ENCODE data around the gene SLC22A31.

SLC22A31 gene

DNA sequence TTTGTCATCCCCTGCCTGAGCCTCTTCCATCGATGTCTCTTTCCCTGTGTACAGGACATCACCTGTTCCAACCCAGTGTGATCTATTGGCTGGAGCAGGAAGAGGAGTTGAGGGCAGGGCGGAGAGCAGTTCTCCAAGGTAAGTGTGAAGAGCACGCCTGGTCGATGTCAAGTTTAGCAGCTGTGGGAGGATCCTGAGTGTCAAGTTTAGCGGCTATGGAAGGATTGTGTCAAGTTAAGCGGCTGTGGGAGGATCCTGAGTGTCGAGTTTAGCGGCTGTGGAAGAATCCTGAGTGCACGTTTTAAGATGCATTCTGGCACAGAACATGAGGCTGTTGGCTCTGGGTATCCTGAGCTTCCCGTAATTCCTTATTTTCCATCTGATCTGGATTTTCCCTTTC, 24.3 kb upstream of the SLC22A31 start:
- no peak for DNase-seq (ENCODE audit: low spot score)

DNA sequence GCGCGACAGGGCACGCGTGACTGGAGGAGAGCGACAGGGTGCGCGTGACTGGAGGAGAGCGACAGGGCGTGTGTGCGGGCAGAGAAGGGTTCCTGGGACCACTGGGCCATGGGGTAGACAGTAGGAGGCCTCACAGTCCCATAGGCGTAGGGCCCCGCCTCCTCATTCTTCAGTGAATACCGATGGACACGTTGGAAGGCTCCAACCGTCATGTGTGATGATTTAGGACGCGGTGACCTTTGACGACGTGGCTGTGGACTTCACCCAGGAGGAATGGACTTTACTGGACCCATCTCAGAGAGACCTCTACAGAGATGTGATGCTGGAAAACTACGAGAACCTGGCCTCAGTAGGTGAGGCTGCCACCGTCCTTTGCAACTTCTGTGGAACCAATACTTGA, 22.6 kb upstream of the SLC22A31 start:
- TF ChIP-seq, protein P1, sequence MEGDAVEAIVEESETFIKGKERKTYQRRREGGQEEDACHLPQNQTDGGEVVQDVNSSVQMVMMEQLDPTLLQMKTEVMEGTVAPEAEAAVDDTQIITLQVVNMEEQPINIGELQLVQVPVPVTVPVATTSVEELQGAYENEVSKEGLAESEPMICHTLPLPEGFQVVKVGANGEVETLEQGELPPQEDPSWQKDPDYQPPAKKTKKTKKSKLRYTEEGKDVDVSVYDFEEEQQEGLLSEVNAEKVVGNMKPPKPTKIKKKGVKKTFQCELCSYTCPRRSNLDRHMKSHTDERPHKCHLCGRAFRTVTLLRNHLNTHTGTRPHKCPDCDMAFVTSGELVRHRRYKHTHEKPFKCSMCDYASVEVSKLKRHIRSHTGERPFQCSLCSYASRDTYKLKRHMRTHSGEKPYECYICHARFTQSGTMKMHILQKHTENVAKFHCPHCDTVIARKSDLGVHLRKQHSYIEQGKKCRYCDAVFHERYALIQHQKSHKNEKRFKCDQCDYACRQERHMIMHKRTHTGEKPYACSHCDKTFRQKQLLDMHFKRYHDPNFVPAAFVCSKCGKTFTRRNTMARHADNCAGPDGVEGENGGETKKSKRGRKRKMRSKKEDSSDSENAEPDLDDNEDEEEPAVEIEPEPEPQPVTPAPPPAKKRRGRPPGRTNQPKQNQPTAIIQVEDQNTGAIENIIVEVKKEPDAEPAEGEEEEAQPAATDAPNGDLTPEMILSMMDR (IDR thresholded peaks at IDR 0.05; ENCODE audit: extremely low read depth, missing control alignments) = no peak
- DNase-seq (ENCODE audit: low spot score) = no peak

More for the DNA sequence above, 24.3 kb upstream of the SLC22A31 start:
- TF ChIP-seq, protein P1 (IDR thresholded peaks at IDR 0.05; ENCODE audit: extremely low read depth, missing control alignments) = no peak

DNA sequence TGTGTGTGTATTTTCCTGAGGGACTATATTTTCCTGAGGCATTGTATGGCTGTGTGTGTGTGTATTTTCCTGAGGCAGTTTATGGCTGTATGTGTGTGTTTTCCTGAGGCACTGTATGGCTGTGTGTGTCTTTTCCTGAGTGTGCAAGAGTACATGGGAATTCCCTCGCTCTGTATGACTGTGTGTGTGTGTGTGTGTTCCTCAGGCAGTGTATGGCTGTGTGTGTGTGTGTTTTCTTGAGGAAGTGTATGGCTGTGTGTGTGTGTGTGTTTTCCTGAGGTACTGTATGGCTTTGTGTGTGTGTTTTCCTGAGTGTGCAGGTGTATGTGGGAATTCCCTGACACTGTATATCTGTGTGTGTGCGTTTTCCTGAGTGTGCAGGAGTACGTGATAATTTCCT, 21.3 kb upstream of the SLC22A31 start:
- TF ChIP-seq, protein P1 (IDR thresholded peaks at IDR 0.05; ENCODE audit: extremely low read depth, missing control alignments) = no peak
- DNase-seq (ENCODE audit: low spot score) = no peak

DNA sequence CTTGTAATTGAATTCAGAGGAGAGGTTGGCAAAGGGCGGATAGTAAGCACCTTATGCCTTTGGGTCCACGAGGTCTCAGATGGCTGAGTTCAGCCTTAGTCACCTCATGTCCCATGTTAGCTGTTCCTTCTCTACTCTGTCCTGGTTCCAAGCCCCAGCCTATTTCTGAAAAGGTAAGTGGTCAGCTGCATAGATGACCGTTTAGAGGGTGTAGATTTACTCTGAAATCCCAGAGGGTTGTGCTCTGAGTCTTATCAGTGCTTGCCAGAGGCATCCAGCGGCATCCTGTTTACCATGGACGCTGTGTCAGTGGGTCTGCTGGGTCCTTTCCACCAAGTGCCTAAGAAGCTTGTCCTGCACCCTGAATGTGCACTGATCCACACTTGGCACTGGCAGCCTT, 19.0 kb upstream of the SLC22A31 start:
- no peak for DNase-seq (ENCODE audit: low spot score)
- TF ChIP-seq, protein P1 (IDR thresholded peaks at IDR 0.05; ENCODE audit: extremely low read depth, missing control alignments) = no peak

DNA sequence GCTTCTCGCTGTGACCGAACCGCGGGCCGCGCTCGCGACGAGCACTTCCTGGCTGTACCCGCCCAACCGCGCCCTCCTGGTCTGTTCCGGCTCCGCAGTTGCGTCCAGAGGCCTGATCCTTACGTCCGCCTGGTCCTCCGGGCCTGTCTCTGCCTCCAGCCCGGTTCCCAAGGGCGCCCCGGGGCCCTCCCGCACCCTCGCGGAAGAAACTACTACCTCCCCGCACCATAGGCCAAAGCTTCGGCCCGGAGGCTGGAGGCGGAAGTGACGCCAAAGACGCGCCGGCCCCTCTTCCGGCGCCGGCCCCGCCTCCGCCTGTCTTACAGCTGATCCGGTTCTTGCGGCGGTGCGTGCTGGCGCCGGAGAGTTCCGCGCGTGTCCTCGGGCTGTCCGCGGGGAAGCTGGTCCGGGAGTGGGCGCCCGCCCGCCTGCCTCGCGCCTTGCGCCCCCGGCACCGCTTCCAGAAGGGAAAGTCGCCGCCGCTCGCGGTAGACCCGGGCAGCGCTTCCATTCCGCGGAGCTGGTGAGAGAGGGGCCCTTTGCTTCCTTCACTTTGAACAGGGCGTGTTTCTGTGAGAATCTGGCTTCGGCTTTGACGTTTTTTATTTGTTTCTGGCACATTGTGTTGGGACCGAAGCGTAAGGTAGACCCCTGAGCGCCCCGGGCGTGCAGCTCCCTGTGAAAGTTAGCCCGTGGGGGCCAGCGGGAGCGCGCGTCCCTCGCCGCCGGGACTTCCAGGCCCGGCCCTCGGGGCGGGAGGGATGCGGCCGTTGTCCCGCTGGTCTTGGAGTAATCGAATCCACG, 17.3 kb upstream of the SLC22A31 start, which contains the start of gene ZNF778:
Gene ZNF778 (plus strand): TSS at position 316 of the 804 bp plus-strand sequence. CDS start 3,425 bp downstream, outside the sequence.
- TF ChIP-seq, protein P1 (IDR thresholded peaks at IDR 0.05; ENCODE audit: extremely low read depth, missing control alignments) = no peak
- peak; percentile 96 for DNase-seq (ENCODE audit: low spot score)

DNA sequence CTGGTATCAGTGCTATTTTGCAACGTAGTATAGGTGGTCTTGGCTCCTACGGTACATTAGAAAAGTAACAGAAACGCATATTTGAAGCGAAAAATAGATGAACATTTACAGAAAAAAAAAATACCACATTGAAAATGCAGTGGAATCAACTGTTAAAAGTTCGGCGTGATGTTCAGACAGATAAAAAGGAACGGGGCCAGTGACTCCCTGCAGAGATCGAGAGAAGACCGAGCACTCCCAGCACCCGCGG, 16.7 kb upstream of the SLC22A31 start:
- no peak for DNase-seq (ENCODE audit: low spot score)
- TF ChIP-seq, protein P1 (IDR thresholded peaks at IDR 0.05; ENCODE audit: extremely low read depth, missing control alignments) = no peak

DNA sequence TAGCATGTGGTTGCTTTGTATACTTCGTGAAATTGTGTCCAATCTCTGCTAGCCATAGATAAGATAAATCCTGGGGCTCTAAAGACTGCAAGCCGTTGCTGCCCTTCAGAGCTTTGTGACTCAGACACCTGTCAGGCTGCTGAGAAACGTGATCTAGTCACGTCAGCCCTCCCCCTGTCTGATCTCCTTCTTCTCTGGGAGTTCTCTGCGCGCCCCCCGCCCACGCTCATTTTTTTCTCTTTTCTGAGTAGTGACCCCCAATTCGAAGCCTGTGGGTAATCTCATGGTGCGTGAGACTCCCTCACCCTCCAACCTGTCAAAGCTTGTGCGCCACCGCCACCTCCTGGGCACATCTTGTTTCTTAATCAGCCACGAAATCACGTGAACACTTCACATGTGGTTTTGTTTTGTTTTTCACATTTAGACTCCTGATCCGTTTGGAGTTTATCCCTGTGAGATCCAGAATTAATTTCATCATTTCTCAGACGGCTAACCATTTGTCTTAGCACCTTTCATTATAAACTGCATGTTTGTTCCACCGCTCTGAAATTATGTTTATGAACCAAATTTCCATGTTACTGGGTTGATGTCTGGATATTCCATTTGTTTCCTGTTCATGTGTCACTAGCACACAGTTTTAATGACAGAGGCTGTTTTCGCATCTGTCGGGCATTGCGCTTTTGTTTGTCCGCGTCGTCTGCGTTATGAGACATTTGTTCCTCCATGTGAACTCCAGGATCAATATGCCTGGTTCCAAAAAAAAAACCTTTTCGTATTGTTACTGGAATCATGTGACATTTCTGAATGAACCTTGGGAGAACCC, 16.2 kb upstream of the SLC22A31 start:
- peak; percentile 89 for DNase-seq (ENCODE audit: low spot score)
- TF ChIP-seq, protein P1 (IDR thresholded peaks at IDR 0.05; ENCODE audit: extremely low read depth, missing control alignments) = peak; percentile 54

All from GM20000 (cell line).